Activated T-helper 17 cell treated with anti-CD3 and anti-CD28 coated beads, Interleukin-2, amount 50 U/mL, for 72 hours (primary cell): ENCODE data around the gene LRRFIP1. TPM values are rescaled to one million over a fixed set of nuclear protein-coding genes. Genes with fewer than 3 reads are reported as not detected.

Experiments used
- ATAC-seq: fragments of 150-1000 bp; cut with Tn5 transposase; replicated peaks from 2 replicates; pipeline ENCODE4 v1.10.0; 2021; ENCODE audit warnings: mild to moderate bottlenecking, moderate library complexity
- H3K27ac Mint-ChIP-seq: one replicate; pipeline ENCODE4 v1.8.0; 2022; ENCODE audit warnings: mixed read lengths
- H3K27me3 Mint-ChIP-seq: one replicate; pipeline ENCODE4 v1.8.0; 2022; ENCODE audit warnings: mixed read lengths
- H3K36me3 Mint-ChIP-seq: one replicate; pipeline ENCODE4 v1.8.0; 2022; ENCODE audit warnings: low read depth, mild to moderate bottlenecking, mixed read lengths
- H3K4me1 Mint-ChIP-seq: one replicate; pipeline ENCODE4 v1.8.0; 2022; ENCODE audit warnings: mixed read lengths
- H3K4me3 Mint-ChIP-seq: one replicate; pipeline ENCODE4 v1.8.0; 2022; ENCODE audit warnings: mild to moderate bottlenecking, mixed read lengths
- H3K9me3 Mint-ChIP-seq: one replicate; pipeline ENCODE4 v1.8.0; 2022; ENCODE audit warnings: mixed read lengths
- total RNA-seq, 2 donors: library from RNA; stranded (reverse); gene quantifications; one replicate each; pipeline ENCODE4 v1.2.3, GENCODE V29; 2022

LRRFIP1 gene
- total RNA-seq, 2 donors from 2014 or later, result 271 to 319 TPM

DNA sequence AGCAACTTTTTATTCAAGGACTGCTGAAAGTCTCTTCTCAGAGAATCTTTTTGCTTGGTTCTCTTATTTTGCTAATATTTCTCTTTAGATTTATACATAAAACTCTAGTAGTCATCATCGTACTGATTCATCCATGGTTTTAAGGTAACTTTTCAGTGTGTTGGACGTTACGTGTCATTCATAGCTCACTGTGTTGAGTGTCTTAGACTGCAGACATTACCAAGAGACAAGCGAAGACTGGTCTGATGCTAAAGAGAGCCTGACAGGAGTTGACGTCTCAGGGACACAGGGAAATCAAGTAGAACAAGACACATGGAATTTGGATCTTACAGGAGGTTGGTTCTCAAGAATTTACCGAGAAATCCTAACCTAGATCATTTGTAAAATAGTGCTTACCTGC, 196.7 kb downstream of the LRRFIP1 start:
- Mint-ChIP-seq H3K4me1 (no peaks in the 10 kb centered on the region), H3K9me3 (no peaks in the 10 kb centered on the region), H3K4me3 (no peak overlapping the region), H3K27ac (no peak overlapping the region), H3K27me3 (no peaks in the 10 kb centered on the region), H3K36me3 (no peaks in the 10 kb centered on the region)
- no peak for ATAC-seq

DNA sequence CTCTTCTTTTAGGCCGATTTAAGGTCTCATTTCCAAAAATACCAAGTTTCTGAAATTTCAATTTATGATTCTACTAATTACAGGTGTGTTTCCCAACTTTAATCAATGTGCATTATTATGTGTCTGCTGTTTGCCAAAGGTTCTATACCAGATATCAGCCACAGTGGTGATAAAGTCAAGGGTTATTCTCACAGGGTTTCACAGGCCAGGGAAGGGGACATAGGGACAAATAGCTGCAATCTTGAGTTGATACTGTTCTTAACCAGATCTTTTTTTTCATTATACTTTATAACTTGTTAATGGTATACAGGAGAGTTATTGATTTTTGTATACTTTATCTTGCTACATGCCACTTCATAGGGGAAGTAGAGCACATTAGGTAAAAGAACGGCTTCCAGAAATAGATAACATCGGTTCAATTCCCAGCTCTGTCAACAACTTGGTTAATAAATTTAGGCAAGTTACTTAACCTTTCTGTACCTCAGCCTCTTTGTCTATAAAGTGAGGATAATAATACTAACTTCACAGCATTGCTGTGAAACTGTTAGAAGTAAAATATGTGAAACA, 200.1 kb downstream of the LRRFIP1 start:
- no peaks in the 10 kb centered on the region for H3K4me1 Mint-ChIP-seq
- H3K9me3 Mint-ChIP-seq, result no peaks in the 10 kb centered on the region
- H3K27me3 Mint-ChIP-seq, result no peaks in the 10 kb centered on the region
- no peak for ATAC-seq
- H3K36me3 Mint-ChIP-seq, result no peaks in the 10 kb centered on the region
- no peak overlapping the region for H3K27ac Mint-ChIP-seq
- no peak overlapping the region for H3K4me3 Mint-ChIP-seq

Other genes starting within 250 kb of the LRRFIP1 start
- gene COL6A3, start 213.4 kb upstream of the LRRFIP1 start, total RNA-seq, result 10 to 100 TPM; 10.6 to 30.7 TPM
- not detected for gene MLPH, start 140.3 kb upstream of the LRRFIP1 start, total RNA-seq
- gene PRLH, start 61.0 kb upstream of the LRRFIP1 start, total RNA-seq, result not detected
- 1 to 10 TPM in 1 of 2 donors, under 1 TPM in 1; 0.43 to 2.5 TPM for gene RAB17, start 36.9 kb upstream of the LRRFIP1 start, total RNA-seq
- 1 to 10 TPM; 2.1 to 3.9 TPM for gene RBM44, start 171.2 kb downstream of the LRRFIP1 start, total RNA-seq
- gene RAMP1, start 232.0 kb downstream of the LRRFIP1 start, total RNA-seq, result under 1 TPM in 1 of 2 donors, not detected in 1; 0.54 TPM